ENCODE data around the gene BAHCC1.

The BAHCC1 gene

GRCh38 chr17:81394921-81395599 is at the start of gene BAHCC1 (continued):
- TF ChIP-seq, protein P1, sequence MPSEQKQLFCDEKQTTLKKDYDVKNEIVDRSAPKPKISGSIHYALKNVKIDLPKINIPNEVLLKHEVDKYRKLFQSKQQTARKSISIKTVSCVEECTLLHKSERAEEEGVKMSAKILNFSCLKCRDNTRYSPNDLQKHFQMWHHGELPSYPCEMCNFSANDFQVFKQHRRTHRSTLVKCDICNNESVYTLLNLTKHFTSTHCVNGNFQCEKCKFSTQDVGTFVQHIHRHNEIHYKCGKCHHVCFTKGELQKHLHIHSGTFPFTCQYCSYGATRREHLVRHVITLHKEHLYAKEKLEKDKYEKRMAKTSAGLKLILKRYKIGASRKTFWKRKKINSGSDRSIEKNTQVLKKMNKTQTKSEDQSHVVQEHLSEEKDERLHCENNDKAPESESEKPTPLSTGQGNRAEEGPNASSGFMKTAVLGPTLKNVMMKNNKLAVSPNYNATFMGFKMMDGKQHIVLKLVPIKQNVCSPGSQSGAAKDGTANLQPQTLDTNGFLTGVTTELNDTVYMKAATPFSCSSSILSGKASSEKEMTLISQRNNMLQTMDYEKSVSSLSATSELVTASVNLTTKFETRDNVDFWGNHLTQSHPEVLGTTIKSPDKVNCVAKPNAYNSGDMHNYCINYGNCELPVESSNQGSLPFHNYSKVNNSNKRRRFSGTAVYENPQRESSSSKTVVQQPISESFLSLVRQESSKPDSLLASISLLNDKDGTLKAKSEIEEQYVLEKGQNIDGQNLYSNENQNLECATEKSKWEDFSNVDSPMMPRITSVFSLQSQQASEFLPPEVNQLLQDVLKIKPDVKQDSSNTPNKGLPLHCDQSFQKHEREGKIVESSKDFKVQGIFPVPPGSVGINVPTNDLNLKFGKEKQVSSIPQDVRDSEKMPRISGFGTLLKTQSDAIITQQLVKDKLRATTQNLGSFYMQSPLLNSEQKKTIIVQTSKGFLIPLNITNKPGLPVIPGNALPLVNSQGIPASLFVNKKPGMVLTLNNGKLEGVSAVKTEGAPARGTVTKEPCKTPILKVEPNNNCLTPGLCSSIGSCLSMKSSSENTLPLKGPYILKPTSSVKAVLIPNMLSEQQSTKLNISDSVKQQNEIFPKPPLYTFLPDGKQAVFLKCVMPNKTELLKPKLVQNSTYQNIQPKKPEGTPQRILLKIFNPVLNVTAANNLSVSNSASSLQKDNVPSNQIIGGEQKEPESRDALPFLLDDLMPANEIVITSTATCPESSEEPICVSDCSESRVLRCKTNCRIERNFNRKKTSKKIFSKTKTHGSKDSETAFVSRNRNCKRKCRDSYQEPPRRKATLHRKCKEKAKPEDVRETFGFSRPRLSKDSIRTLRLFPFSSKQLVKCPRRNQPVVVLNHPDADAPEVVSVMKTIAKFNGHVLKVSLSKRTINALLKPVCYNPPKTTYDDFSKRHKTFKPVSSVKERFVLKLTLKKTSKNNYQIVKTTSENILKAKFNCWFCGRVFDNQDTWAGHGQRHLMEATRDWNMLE (tag by site-specific recombination; conservative IDR thresholded peaks at IDR 0.05; ENCODE audit: low read depth): no peak
- TF ChIP-seq ZNF777 (tag by site-specific recombination; IDR thresholded peaks at IDR 0.05; ENCODE audit: borderline replicate concordance) (no peak), ZNF501 (tag by site-specific recombination; IDR thresholded peaks at IDR 0.05) (no peak; the same call in 1 of the 2 replicates), ZBTB26 (tag by site-specific recombination; optimal IDR thresholded peaks at IDR 0.05) (peak; percentile 92), ZNF404 (tag by site-specific recombination; IDR thresholded peaks at IDR 0.05) (no peak), ZNF398 (tag by site-specific recombination; IDR thresholded peaks at IDR 0.05) (peak; percentile 83), ZNF354C (tag by site-specific recombination; IDR thresholded peaks at IDR 0.05; ENCODE audit: borderline replicate concordance, low read depth) (no peak), ZNF274 (IDR thresholded peaks at IDR 0.05; ENCODE audit: low read length) (no peak), ZNF274 (tag by site-specific recombination; IDR thresholded peaks at IDR 0.05; ENCODE audit: borderline replicate concordance) (no peak), TRIM28 (IDR thresholded peaks at IDR 0.05; ENCODE audit: borderline replicate concordance, low read length) (peak; percentile 45), ZNF350 (tag by site-specific recombination; IDR thresholded peaks at IDR 0.05) (no peak), HOXD13 (CRISPR knock-in tag; IDR thresholded peaks at IDR 0.05; ENCODE audit: borderline replicate concordance) (no peak), ZNF416 (tag by site-specific recombination; IDR thresholded peaks at IDR 0.05) (no peak), ZSCAN16 (tag by site-specific recombination; IDR thresholded peaks at IDR 0.05) (no peak), ZNF664 (tag by site-specific recombination; IDR thresholded peaks at IDR 0.05) (no peak), HIC1 (tag by site-specific recombination; IDR thresholded peaks at IDR 0.05) (peak; percentile 97), ZNF23 (tag by site-specific recombination; IDR thresholded peaks at IDR 0.05; ENCODE audit: borderline replicate concordance) (no peak)
- TF ChIP-seq, protein P2, sequence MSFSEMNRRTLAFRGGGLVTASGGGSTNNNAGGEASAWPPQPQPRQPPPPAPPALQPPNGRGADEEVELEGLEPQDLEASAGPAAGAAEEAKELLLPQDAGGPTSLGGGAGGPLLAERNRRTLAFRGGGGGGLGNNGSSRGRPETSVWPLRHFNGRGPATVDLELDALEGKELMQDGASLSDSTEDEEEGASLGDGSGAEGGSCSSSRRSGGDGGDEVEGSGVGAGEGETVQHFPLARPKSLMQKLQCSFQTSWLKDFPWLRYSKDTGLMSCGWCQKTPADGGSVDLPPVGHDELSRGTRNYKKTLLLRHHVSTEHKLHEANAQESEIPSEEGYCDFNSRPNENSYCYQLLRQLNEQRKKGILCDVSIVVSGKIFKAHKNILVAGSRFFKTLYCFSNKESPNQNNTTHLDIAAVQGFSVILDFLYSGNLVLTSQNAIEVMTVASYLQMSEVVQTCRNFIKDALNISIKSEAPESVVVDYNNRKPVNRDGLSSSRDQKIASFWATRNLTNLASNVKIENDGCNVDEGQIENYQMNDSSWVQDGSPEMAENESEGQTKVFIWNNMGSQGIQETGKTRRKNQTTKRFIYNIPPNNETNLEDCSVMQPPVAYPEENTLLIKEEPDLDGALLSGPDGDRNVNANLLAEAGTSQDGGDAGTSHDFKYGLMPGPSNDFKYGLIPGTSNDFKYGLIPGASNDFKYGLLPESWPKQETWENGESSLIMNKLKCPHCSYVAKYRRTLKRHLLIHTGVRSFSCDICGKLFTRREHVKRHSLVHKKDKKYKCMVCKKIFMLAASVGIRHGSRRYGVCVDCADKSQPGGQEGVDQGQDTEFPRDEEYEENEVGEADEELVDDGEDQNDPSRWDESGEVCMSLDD (tag by site-specific recombination; IDR thresholded peaks at IDR 0.05): peak; percentile 52; the same call in 1 of the 2 replicates
- TF ChIP-seq, protein P3, sequence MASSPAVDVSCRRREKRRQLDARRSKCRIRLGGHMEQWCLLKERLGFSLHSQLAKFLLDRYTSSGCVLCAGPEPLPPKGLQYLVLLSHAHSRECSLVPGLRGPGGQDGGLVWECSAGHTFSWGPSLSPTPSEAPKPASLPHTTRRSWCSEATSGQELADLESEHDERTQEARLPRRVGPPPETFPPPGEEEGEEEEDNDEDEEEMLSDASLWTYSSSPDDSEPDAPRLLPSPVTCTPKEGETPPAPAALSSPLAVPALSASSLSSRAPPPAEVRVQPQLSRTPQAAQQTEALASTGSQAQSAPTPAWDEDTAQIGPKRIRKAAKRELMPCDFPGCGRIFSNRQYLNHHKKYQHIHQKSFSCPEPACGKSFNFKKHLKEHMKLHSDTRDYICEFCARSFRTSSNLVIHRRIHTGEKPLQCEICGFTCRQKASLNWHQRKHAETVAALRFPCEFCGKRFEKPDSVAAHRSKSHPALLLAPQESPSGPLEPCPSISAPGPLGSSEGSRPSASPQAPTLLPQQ (tag by site-specific recombination; IDR thresholded peaks at IDR 0.05): peak; percentile 37; the same call in 1 of the 2 replicates
- TF ChIP-seq, protein P4, sequence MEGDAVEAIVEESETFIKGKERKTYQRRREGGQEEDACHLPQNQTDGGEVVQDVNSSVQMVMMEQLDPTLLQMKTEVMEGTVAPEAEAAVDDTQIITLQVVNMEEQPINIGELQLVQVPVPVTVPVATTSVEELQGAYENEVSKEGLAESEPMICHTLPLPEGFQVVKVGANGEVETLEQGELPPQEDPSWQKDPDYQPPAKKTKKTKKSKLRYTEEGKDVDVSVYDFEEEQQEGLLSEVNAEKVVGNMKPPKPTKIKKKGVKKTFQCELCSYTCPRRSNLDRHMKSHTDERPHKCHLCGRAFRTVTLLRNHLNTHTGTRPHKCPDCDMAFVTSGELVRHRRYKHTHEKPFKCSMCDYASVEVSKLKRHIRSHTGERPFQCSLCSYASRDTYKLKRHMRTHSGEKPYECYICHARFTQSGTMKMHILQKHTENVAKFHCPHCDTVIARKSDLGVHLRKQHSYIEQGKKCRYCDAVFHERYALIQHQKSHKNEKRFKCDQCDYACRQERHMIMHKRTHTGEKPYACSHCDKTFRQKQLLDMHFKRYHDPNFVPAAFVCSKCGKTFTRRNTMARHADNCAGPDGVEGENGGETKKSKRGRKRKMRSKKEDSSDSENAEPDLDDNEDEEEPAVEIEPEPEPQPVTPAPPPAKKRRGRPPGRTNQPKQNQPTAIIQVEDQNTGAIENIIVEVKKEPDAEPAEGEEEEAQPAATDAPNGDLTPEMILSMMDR (tag by site-specific recombination; IDR thresholded peaks at IDR 0.05): peak; percentile 32; the same call in 1 of the 2 replicates

Measured in HEK293 (cell line).